ENCODE results near the gene NKAIN2.
"Not testable (repeated sequence)": the region's sequence is repeated elsewhere in the genome, so short reads cannot be mapped to it uniquely, and the experiment has no call there.

NKAIN2 gene

DNA sequence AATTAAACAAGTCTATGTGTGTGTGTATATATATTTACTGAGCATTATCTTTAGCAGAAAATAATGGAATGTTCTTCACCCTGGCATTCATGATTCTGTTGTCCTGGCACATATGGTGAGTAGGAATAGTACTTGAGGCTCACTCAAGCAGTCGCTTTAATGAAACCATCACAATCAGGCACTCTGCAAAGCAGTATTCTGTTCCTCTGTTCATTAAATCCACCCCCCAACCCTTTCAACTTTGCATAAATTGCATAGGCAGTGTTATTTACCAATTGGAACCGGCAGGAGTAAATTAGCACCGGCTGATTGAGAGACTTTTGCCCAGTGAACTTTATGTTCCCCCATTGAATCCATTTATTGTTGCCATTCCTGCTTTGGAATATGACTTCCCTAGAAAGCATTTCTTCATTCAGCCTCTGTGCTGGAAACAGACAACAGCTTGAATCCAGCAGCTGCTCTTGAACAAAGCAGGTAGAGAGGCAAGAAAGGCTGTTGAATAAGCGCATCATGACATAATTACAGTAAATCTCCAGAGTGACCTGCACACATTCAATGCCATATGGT, 890.6 kb downstream of the NKAIN2 start:
- DNase-seq (ENCODE audit: low read depth) = no peak

DNA sequence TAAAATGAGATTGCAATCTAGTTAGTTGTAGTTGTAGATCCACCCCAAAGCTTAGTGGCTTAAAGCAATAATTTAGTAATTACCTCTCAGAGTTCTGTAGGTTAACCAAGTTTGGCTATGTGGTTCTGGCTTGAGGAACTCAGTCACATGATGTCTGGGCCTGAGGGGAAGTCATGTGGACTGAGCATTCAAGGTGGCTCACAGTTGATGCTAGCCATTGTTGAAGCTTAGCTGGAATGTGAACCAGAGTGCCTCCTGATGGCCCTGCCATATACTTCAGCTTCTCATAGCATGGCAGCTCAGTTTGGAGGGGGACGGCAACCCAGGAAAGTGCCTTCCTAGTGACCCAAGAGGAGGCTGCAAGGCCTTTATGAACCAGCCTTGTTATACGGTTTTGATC, 895.4 kb downstream of the NKAIN2 start:
- DNase-seq (ENCODE audit: low read depth) = no peak

DNA sequence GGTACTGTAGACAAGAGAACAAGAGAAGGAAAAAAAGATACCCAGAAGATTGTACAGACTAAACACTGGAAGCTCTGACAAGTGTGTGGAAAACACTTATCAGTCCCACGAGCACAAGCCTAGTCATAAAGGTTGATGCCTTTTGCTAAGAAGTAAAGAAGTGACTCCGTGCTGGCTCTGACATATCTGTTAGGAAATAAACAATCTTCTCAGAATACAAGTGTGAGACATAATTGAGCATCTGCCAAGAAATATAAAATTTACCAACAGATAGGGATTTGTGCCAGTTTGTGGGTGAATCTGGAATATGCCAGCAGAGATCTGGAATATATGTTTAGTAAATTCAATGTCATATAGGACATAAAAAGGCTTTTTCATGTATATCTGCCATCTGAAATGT, 899.9 kb downstream of the NKAIN2 start:
- no peak for DNase-seq (ENCODE audit: low read depth)

DNA sequence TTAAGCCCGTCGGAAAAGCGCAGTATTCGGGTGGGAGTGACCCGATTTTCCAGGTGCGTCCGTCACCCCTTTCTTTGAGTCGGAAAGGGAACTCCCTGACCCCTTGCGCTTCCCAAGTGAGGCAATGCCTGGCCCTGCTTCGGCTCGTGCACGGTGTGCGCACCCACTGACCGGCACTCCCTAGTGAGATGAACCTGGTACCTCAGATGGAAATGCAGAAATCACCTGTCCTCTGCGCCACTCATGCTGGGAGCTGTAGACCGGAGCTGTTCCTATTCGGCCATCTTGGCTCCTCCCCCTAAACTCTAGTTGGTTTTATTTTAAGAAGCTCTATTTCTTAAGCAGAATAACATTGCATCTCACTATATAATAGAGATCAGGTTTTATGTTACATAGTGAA, 908.9 kb downstream of the NKAIN2 start:
- not testable (repeated sequence) for DNase-seq (ENCODE audit: low read depth)

DNA sequence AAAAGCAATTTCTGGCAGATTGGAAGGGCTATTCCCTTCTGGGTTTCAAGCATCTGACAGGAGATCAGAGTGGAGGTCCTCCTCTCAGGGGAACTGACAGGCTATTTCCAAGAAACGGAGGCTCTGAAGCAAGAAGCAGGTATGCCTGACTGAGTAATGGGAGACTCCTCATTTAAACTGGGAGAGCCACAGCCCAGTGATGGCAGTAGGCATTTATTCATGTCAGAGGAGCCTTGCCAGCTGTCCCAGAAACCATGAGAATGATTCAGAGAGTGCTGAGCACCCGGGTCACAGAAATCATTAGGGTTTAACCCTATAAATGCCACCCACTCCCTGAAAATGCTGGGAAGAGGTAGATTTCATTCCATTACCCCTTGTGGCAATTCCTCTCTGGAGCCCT, 911.1 kb downstream of the NKAIN2 start:
- DNase-seq (ENCODE audit: low read depth) = no peak

DNA sequence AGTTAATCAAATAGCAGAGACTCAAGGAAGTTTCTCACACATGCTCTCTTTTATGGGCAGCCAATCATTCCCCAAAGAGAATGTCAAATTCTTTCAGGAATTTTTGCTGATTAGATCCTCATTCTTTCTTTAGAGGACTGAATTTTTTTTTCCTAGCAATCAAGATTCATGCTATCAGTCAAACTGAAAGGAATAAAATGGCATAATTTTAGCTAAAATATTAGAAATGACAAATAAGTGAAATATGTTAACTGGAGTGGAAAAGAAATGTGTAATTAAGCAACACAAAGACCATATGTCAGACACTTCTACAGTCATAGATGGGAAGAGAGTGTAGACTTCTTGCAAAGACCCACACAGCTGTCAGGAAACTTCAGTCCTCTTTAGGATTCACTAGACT, 916.2 kb downstream of the NKAIN2 start:
- no peak for DNase-seq (ENCODE audit: low read depth)

DNA sequence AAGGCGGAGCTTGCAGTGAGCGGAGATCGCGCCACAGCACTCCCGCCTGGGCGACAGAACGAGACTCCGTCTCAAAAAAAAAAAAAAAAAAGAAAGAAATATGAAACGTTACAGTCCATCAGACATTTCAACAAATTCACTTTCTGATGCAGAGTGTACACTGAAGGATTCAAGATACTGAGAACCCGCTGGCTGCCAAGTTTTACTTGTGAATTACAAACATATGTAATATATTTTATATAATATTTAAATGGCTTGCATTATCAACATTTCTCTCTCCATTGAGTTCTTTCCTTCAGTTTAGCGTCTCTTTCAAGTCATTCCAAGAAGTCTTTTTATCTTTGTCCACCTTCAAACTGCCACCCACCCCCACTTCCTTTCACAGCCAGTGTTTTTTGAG, 917.7 kb downstream of the NKAIN2 start:
- DNase-seq (ENCODE audit: low read depth) = no peak

DNA sequence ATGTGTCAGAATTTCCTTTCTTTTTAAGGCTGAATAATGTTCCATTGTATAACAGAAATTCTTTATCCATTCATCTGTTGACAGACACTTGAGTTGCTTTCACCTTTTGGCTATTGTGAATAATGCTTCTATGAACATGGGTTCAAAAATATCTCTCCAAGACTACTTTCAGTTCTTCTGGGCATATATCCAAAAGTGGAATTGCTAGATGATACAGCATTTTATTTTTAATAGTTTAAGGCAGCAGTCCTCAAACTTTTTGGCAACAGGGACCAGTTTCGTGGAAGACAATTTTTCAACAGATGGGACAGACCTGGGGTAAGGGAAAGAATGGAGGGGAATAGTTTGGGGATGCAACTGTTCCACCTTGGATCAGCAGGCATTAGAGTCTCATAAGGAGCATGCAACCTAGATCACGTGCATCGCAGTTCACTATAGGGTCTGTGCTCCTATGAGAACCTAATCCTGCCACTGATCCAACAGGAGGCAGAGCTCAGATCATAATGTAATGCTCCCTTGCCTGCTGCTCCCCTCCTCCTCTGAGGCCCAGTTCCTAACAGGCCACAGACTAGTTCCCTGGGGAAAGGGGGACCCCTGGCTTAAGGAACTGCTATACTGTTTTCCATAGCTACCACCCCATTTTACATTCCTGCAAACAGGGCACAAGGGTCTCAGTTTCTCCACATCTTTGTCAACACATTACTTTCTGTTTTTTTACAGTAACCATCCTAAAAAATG, 918.6 kb downstream of the NKAIN2 start:
- no peak for DNase-seq (ENCODE audit: low read depth)

DNA sequence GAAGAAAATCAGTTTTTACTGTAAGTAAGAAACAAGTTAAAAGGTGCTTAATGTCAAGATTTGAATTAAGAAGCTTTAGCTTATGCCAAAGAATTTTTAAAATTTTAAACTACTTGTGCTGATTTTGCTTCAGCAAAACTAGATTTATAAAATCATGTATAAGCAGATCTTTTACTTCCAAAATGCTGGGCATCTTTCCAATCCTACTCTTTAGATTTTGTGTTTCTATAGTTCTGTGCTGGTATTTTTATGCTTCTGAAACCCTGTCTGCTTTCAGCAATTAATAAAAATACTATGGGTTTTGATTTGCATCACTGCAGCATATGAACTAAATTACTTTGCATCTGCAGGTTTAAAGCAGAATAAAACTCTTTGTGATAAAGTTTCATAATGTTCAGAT, 920.0 kb downstream of the NKAIN2 start:
- DNase-seq (ENCODE audit: low read depth) = no peak

DNA sequence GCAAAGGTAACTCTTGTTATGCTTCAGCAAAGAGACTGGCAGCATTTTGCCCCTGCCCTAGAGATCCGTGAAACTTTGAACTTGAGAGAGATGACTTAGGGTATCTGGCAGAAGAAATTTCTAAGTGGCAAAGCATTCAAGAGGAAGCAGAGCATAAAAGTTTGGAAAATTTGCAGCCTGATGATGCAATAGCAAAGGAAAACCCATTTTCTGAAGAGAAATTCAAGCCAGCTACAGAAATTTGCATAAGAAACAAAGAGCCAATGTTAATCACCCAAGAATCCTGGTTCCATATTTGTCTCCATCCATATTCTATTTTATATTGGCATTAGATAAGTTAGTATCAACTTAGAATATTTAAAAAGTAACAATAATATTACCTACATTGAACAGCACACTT, 934.1 kb downstream of the NKAIN2 start:
- DNase-seq (ENCODE audit: low read depth) = not testable (repeated sequence)

DNA sequence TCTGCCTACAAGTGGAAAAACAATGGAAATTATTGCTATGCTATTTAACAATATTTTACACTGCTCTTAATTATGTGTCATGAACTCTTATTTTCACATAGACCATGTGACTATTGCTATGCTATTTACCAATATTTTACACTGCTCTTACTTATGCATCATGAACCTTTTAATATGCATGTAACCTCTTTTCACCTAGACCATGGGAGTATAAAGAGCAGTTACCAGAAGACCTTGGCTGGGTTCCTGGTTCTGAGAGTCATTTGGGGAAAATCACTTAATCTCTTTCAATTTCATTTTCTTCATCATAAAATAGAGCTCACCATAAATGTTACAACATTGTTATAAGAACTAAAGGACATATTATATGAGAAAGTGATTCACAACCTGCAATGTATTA, 934.8 kb downstream of the NKAIN2 start:
- DNase-seq (ENCODE audit: low read depth) = no peak

DNA sequence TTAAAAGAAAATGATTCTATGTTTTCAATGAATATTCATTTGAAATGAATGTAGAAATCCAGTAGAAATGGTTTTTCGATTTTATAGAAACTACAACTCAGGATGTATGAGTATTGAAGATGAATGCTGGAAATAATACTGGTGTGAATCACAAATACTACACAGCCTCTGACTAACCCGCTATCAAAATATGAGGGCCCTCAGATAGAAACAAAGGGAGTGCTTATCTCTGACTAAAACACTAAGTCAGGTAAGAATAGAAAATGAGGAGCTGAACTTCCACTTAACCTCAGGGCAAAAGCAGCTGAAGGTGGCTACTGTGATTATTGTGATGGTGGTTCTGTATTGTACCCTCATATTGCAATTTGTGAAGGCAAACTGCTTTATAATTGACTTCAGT, 937.7 kb downstream of the NKAIN2 start:
- DNase-seq (ENCODE audit: low read depth) = no peak

DNA sequence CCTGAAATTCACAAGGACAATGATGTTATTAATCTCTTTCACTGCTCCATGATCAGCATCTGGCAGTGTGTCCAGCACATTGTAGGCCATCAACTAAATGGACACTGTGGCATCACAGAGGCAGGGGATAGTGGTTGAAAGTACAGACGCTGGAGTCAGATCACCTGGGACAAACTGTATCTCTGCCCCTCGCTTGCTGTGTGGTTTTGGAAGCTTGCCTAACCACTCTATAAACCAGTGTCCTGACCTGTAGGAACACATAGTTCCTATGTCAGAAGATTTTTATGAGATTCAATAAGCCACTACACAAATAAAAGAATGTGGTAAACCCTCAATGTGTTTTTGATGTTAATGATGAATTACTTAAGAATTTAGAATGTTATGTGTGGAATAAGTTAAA, 939.3 kb downstream of the NKAIN2 start:
- no peak for DNase-seq (ENCODE audit: low read depth)

DNA sequence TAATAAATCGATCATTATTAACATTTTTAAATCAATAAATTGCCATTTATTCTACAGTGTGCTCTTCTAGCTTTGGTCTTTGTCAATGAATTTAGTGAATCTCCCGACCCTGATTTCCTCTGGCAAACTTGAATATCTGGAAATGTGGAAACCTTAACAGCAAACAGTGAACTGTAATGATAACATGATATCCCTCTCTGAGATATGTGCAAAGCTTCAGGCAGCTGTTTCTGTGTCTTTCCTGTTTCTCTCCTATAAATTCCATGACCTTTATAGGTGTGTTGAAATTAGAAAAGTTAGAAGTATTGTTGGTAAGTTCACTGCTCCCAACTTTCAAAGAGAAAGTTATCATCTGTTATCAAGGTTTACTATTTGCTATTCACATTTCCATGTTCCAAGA, 939.8 kb downstream of the NKAIN2 start:
- DNase-seq (ENCODE audit: low read depth) = no peak

DNA sequence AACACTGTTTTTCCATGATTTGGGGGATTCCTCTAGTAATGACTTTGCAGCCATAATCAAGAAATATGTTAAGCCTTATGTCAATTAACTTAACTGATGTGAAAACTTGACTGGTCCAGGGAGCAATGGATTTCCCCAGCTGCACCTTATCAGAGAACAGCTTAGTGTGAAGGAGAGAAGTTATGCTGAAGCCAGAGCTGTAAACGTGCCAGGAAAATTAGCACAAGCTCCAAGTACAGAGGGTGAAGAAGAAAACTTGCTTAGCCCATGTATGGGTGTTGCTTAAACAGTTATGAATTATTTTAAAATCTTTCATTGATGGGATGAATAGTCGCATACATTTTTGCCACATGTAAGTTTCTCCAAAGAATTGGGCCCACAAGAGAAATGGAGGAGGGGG, 943.7 kb downstream of the NKAIN2 start:
- no peak for DNase-seq (ENCODE audit: low read depth)

DNA sequence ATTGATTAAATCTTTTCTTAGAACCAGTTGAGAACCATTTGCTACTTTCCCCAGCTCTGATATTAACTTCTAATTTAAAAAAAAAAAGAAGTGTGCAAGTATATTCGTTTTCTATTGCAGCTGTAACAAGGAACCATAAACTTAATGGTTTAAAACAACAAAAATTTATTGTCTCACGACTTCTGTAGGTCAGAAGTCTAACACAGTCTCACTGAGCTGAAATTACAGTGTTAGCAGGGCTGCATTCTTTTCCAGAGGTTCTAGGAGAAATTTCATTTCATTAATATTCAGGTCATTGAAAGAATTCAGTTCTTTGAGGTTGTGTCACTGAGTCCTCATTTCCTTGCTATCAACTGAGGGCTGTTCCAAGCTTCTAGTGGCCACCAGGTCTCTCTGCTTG, 945.1 kb downstream of the NKAIN2 start:
- DNase-seq (ENCODE audit: low read depth) = no peak

DNA sequence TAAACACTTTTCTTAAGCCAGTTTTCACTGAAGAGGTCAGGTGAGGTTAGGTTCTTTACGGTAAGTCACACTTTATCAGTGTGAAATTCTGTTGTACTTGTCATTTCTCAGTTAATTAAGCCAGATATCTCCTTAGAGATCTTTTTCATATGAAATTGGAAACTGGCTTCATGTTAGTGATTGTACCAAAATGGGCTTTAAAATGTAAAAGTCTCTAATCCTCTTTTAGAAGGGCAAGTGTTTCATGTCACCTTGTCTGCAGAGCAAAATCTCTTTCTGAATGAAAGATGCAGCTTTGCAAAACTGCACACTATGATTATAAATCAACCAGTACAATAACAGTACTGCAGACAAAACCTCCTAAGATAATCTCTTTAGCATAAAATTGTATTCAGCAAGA, 949.3 kb downstream of the NKAIN2 start:
- no peak for DNase-seq (ENCODE audit: low read depth)

DNA sequence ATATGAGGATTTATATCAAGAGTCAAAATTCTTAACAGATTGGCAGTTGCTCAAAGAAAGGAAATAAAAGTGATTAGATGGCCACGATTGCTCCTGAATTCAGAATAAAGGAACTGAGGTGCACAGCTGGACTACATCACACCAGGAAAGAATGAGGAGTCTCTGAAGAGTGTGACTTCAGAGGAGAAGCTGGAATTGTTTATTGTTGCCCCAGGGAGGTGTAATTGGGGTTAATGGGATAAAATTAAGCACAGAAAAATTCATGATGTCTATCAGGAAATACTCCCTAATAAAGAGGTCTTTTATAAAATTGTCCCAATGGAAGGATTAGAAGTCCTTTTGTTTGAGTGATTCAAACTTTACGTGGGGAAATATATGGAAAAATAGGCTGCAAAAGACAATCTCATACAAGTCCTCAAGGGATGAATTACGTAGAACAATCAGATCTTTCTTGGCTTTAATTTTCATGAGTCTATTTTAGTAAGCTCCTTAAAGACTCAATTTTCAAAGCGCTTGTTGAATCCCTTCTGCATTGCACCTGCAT, 950.0 kb downstream of the NKAIN2 start:
- DNase-seq (ENCODE audit: low read depth) = no peak

DNA sequence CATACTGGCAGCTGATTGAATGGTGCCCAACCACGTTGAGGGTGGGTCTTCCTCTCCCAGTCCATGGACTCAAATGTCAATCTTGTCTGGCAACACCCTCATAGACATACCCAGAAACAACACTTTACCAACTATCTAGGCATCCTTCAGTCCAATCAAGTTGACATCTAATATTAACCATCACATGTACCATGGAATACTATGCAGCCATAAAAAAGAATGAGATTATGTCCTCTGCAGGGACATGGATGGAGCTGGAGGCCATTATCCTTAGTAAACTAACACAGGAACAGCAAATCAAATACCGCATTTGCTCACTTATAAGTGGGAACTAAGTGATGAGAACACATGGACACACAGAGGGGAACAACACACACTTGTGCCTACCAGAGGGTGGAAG, 951.7 kb downstream of the NKAIN2 start:
- DNase-seq (ENCODE audit: low read depth) = no peak

DNA sequence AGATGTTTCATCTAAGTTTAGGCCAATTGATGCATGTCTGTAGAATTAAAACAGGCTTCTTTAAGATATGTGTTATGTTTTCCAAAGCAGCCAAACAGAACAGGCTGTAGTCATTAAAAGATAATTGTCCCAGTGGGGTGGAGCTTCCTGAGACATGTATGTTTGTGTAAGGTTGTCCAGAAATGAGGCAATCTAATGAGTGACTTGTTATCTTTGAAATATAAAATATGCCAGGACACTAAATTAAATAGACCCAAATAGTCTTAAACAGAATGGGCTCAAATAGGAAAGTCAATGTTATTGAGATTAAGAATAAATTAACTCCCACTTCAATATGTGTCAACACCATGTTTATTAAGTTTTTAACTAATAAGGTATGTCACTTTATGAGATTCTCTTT, 953.9 kb downstream of the NKAIN2 start:
- DNase-seq (ENCODE audit: low read depth) = no peak

DNA sequence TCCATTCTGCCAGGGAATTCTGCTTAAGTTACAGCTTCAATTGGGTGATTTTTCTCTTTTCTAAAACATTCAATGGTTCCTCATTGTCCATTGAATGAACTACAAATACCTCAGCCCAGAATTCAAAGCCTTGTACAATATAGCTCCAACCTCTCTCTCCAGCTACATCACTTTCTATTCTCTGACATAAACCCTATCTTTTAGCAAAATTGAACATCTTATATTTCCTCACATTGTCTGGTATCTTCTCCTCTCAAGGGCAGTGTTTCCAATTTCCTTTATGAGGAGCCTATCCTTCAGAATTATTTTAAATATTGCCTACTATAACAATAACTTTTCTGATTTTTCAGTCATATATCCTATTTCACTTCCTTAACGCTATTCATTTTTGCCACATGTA, 955.0 kb downstream of the NKAIN2 start:
- DNase-seq (ENCODE audit: low read depth) = no peak

DNA sequence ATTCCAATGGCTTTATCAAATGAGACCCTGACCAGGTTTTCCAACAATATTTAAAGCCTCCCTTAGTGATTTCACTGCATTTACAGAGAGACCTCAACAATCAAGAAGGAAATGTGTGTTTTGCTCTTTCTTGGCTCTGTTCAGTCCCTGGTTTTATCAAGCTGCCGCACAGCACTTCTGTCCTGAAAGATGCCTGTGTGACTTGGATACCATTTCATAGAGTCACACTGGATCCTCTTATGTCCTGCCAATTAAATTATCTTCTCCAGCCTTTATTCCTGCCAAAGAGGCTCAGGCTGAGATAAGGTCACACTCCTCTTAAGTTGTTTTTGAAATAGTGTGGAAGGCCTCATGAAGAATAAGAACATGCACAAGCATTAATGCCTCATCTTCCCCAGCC, 961.6 kb downstream of the NKAIN2 start:
- no peak for DNase-seq (ENCODE audit: low read depth)

DNA sequence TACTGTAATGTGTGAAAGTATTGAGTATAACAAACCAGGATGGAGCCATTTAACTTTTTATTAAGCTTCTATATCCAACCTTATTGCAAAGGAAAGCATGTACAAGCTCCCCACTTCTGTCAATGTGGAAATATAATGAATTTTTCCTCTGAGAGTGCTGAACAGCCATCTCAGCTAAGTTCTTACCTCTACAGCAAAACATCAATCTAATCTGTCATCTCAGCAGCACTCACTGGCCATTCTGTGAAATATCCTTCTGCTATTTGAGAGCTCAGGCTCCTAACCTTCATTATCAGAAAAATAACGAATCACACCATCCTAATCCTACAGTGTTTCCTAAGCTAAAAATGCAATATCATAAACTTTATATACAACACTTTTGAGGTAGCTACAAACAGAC, 964.6 kb downstream of the NKAIN2 start:
- no peak for DNase-seq (ENCODE audit: low read depth)
